Measurements from ENCODE around the gene MRPS34.
"Not testable (repeated sequence)": the region's sequence is repeated elsewhere in the genome, so short reads cannot be mapped to it uniquely, and the experiment has no call there.

The MRPS34 gene

GRCh38 chr16:1799263-1799662, 26.3 kb upstream of the MRPS34 start:
- H3K36me3 ChIP-seq (ENCODE audit: control insufficient read depth in 2 of 2, insufficient read depth in 1 of 2, low read length in 2 of 2); H3K4me1 ChIP-seq (ENCODE audit: control insufficient read depth, insufficient read depth, low read length); H3K4me3 ChIP-seq (ENCODE audit: low read depth, low read length); H3K9me3 ChIP-seq (ENCODE audit: control insufficient read depth, insufficient read depth, low read depth, low read length); CTCF ChIA-PET; H3K27ac ChIP-seq (ENCODE audit: extremely low read depth, low read depth, low read length): not testable (repeated sequence)
- POLR2A ChIA-PET = interaction anchor here (1.0 to 1.7 kb wide), 2 partner anchors 17 to 166 kb away, joined by 3 to 4 read pairs; partner anchors contain the start of genes NUBP2, RPS2 and SPSB3
- peak; percentile 68; the same call in 1 of the 2 replicates for TF ChIP-seq MZF1 (tag by site-specific recombination; IDR thresholded peaks at IDR 0.05; ENCODE audit: borderline replicate concordance)

GRCh38 chr16:1794908-1795666, 22.2 kb upstream of the MRPS34 start:
- H3K27ac ChIP-seq (ENCODE audit: extremely low read depth, low read depth, low read length) = no peak overlapping the region
- H3K9me3 ChIP-seq (ENCODE audit: control insufficient read depth, insufficient read depth, low read depth, low read length) = no peaks in the 10 kb centered on the region
- peaks cover 0 to 9% of the 10 kb centered on the region in 2 experiments; a peak in 2 of 3 replicates for H3K36me3 ChIP-seq (ENCODE audit: control insufficient read depth in 2 of 2, insufficient read depth in 1 of 2, low read length in 2 of 2)
- no peaks in the 10 kb centered on the region for H3K4me1 ChIP-seq (ENCODE audit: control insufficient read depth, insufficient read depth, low read length)
- H3K4me3 ChIP-seq (ENCODE audit: low read depth, low read length) = no peak overlapping the region
- ChIA-PET CTCF (no interaction called here), POLR2A (no interaction called here)
- TF ChIP-seq ZBTB49 (tag by site-specific recombination; IDR thresholded peaks at IDR 0.05; ENCODE audit: low read depth) (no peak), PBX3 (CRISPR knock-in tag; IDR thresholded peaks at IDR 0.05) (no peak), OSR2 (tag by site-specific recombination; IDR thresholded peaks at IDR 0.05) (no peak), SP3 (tag by site-specific recombination; IDR thresholded peaks at IDR 0.05) (no peak), ZBTB48 (tag by site-specific recombination; IDR thresholded peaks at IDR 0.05) (no peak), PRDM2 (tag by site-specific recombination; IDR thresholded peaks at IDR 0.05; ENCODE audit: borderline replicate concordance) (no peak), ZBTB26 (tag by site-specific recombination; optimal IDR thresholded peaks at IDR 0.05) (no peak), ZSCAN16 (tag by site-specific recombination; IDR thresholded peaks at IDR 0.05) (no peak), ZSCAN30 (tag by site-specific recombination; IDR thresholded peaks at IDR 0.05) (no peak), ZNF362 (tag by site-specific recombination; IDR thresholded peaks at IDR 0.05) (no peak), ZNF513 (tag by site-specific recombination; IDR thresholded peaks at IDR 0.05) (no peak), ZNF37A (tag by site-specific recombination; IDR thresholded peaks at IDR 0.05) (no peak), ZNF302 (tag by site-specific recombination; IDR thresholded peaks at IDR 0.05; ENCODE audit: low read depth) (no peak), ZNF169 (tag by site-specific recombination; IDR thresholded peaks at IDR 0.05) (no peak), ZNF416 (tag by site-specific recombination; IDR thresholded peaks at IDR 0.05) (no peak), INSM2 (tag by site-specific recombination; IDR thresholded peaks at IDR 0.05) (no peak), ZNF792 (tag by site-specific recombination; IDR thresholded peaks at IDR 0.05) (no peak)
